B cell (primary cell): ENCODE measurements around the gene RAB2B.

ENCODE experiments used
- EZH2 ChIP-seq: IDR thresholded peaks from 2 replicates; pipeline ENCODE4 v1.6.1; 2012; ENCODE audit warnings: borderline replicate concordance, low read depth, mild to moderate bottlenecking, moderate library complexity, low read length; ENCODE audit not compliant: insufficient read depth, poor library complexity, severe bottlenecking
- TF ChIP-seq, protein P1 (sequence below): fragments of 200-600 bp; IDR thresholded peaks from one replicate; pipeline ENCODE4 v1.8.0; 2022; ENCODE audit warnings: antibody characterized with exemption, mild to moderate bottlenecking

DNA sequence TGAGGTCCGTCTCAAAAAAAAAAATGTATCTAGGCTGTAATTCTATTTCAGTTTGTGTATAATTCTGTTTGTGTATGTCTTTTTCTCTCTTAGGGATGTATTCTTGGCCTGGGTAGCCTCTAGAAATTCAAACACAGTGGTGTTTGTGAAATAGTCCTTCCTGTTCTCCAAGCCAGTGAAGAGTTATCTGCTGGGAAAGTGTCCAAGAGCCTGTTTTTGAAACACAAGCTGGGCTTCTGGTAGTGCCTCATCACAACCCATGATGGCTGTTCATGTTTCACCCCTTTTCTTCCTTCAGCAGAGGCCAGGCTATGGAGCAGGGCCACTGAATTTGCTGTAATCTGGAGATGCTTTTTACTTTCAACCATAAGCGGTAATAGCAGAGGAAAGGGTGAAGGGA is 19.7 kb upstream of the RAB2B start:
- TF ChIP-seq, protein P1, sequence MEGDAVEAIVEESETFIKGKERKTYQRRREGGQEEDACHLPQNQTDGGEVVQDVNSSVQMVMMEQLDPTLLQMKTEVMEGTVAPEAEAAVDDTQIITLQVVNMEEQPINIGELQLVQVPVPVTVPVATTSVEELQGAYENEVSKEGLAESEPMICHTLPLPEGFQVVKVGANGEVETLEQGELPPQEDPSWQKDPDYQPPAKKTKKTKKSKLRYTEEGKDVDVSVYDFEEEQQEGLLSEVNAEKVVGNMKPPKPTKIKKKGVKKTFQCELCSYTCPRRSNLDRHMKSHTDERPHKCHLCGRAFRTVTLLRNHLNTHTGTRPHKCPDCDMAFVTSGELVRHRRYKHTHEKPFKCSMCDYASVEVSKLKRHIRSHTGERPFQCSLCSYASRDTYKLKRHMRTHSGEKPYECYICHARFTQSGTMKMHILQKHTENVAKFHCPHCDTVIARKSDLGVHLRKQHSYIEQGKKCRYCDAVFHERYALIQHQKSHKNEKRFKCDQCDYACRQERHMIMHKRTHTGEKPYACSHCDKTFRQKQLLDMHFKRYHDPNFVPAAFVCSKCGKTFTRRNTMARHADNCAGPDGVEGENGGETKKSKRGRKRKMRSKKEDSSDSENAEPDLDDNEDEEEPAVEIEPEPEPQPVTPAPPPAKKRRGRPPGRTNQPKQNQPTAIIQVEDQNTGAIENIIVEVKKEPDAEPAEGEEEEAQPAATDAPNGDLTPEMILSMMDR: no peak
- TF ChIP-seq EZH2: no peak
